ENCODE data around the gene CT45A6.
"Not testable (repeated sequence)": the region's sequence is repeated elsewhere in the genome, so short reads cannot be mapped to it uniquely, and the experiment has no call there.

The CT45A6 gene, protein sequence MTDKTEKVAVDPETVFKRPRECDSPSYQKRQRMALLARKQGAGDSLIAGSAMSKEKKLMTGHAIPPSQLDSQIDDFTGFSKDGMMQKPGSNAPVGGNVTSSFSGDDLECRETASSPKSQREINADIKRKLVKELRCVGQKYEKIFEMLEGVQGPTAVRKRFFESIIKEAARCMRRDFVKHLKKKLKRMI

DNA sequence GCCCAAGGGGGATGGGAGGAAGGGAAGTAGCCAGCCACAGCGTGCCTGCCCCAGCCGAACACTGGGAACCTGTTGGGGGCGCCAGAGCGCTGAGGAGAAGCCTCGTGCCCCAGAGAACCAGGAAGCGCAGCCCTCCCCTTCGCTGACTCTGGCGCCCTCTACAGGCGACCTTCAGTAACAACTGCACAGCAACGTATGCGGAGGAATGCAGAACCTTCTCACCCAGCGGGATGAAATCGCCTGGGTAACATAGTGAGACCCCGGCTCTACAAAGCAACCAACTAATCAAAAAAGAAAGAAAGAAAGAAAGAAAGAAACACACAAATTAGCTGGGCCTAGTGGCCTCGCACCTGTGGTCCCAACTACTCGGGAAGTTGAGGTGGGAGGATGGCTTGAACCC lies at the start of gene CT45A6:
TSS of gene CT45A6 (minus strand) at position 101 of the 400 bp plus-strand sequence. CDS start 3,794 bp downstream, outside the sequence.
- in situ Hi-C loops (cut with HindIII; ENCODE audit: low sequenced_read_pairs) = not testable (repeated sequence)

DNA sequence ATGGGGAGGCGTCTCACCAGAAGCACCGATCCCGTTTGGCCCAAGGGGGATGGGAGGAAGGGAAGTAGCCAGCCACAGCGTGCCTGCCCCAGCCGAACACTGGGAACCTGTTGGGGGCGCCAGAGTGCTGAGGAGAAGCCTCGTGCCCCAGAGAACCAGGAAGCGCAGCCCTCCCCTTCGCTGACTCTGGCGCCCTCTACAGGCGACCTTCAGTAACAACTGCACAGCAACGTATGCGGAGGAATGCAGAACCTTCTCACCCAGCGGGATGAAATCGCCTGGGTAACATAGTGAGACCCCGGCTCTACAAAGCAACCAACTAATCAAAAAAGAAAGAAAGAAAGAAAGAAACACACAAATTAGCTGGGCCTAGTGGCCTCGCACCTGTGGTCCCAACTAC lies 34.6 kb upstream of the CT45A6 start, which contains the start of gene CT45A7:
TSS of gene CT45A7 (minus strand) at position 101 of the 400 bp plus-strand sequence. CDS start 3,747 bp downstream, outside the sequence.
- in situ Hi-C loops (cut with HindIII; ENCODE audit: low sequenced_read_pairs) = not testable (repeated sequence)

DNA sequence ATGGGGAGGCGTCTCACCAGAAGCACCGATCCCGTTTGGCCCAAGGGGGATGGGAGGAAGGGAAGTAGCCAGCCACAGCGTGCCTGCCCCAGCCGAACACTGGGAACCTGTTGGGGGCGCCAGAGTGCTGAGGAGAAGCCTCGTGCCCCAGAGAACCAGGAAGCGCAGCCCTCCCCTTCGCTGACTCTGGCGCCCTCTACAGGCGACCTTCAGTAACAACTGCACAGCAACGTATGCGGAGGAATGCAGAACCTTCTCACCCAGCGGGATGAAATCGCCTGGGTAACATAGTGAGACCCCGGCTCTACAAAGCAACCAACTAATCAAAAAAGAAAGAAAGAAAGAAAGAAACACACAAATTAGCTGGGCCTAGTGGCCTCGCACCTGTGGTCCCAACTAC lies 17.3 kb upstream of the CT45A6 start, which contains the start of gene CT45A2:
TSS of gene CT45A2 (minus strand) at position 101 of the 400 bp plus-strand sequence. CDS start 3,747 bp downstream, outside the sequence.
- in situ Hi-C loops (cut with HindIII; ENCODE audit: low sequenced_read_pairs) = not testable (repeated sequence)

DNA sequence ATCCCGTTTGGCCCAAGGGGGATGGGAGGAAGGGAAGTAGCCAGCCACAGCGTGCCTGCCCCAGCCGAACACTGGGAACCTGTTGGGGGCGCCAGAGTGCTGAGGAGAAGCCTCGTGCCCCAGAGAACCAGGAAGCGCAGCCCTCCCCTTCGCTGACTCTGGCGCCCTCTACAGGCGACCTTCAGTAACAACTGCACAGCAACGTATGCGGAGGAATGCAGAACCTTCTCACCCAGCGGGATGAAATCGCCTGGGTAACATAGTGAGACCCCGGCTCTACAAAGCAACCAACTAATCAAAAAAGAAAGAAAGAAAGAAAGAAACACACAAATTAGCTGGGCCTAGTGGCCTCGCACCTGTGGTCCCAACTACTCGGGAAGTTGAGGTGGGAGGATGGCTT lies 17.2 kb downstream of the CT45A6 start, which contains the start of gene CT45A5:
TSS of gene CT45A5 (minus strand) at position 101 of the 400 bp plus-strand sequence. CDS start 3,774 bp downstream, outside the sequence.
- in situ Hi-C loops (cut with HindIII; ENCODE audit: low sequenced_read_pairs) = not testable (repeated sequence)

DNA sequence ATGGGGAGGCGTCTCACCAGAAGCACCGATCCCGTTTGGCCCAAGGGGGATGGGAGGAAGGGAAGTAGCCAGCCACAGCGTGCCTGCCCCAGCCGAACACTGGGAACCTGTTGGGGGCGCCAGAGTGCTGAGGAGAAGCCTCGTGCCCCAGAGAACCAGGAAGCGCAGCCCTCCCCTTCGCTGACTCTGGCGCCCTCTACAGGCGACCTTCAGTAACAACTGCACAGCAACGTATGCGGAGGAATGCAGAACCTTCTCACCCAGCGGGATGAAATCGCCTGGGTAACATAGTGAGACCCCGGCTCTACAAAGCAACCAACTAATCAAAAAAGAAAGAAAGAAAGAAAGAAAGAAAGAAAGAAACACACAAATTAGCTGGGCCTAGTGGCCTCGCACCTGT lies 34.5 kb downstream of the CT45A6 start, which contains the start of gene CT45A3:
TSS of gene CT45A3 (minus strand) at position 101 of the 400 bp plus-strand sequence. CDS start 3,747 bp downstream, outside the sequence.
- in situ Hi-C loops (cut with HindIII; ENCODE audit: low sequenced_read_pairs) = not testable (repeated sequence)

DNA sequence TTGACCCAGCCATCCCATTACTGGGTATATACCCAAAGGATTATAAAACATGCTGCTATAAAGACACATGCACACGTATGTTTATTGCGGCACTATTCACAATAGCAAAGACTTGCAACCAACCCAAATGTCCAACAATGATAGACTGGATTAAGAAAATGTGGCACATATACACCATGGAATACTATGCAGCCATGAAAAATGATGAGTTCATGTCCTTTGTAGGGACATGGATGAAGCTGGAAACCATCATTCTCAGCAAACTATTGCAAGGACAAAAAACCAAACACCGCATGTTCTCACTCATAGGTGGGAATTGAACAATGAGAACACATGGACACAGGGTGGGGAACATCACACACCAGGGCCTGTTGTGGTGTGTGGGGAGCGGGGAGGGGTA lies 57.8 kb downstream of the CT45A6 start:
- in situ Hi-C loops (cut with HindIII; ENCODE audit: low sequenced_read_pairs) = not testable (repeated sequence)
